HG03039 (cell line): ENCODE data around the gene LONP2.

Experiments
- ATAC-seq: cut with Tn5 transposase; IDR thresholded peaks from one replicate; pipeline ENCODE4 v1.9.1; 2021; ENCODE audit warnings: mild to moderate bottlenecking, moderate library complexity; ENCODE audit not compliant: unreplicated experiment

Gene LONP2

GRCh38 chr16:48244080-48244862 is at the start of gene LONP2:
Gene LONP2, plus strand, starts transcription at chr16:48244300. Its CDS starts 89 bp downstream, at chr16:48244389.
- ATAC-seq: peak; percentile 85

GRCh38 chr16:48194828-48195556 is 49.1 kb upstream of the LONP2 start:
- ATAC-seq: no peak

GRCh38 chr16:48197294-48197693 is 46.8 kb upstream of the LONP2 start:
- no peak for ATAC-seq

- no peak for ATAC-seq
Observed at GRCh38 chr16:48201515-48202201, 42.4 kb upstream of the LONP2 start.

- no peak for ATAC-seq
Observed at GRCh38 chr16:48203974-48204824, 39.9 kb upstream of the LONP2 start.

- ATAC-seq: no peak
Observed at GRCh38 chr16:48204825-48205151, 39.3 kb upstream of the LONP2 start.

- no peak for ATAC-seq
Observed at GRCh38 chr16:48206594-48207242, 37.4 kb upstream of the LONP2 start.

- ATAC-seq: no peak
Observed at GRCh38 chr16:48210747-48211146, 33.4 kb upstream of the LONP2 start.

- no peak for ATAC-seq
Observed at GRCh38 chr16:48212033-48212432, 32.1 kb upstream of the LONP2 start.

- no peak for ATAC-seq
Observed at GRCh38 chr16:48215738-48216137, 28.4 kb upstream of the LONP2 start.

GRCh38 chr16:48217708-48218107 is 26.4 kb upstream of the LONP2 start:
- no peak for ATAC-seq

- ATAC-seq: no peak
Observed at GRCh38 chr16:48218473-48218872, 25.6 kb upstream of the LONP2 start.

- ATAC-seq: no peak
Observed at GRCh38 chr16:48220891-48221290, 23.2 kb upstream of the LONP2 start.

GRCh38 chr16:48223490-48223889 is 20.6 kb upstream of the LONP2 start:
- ATAC-seq: no peak

- no peak for ATAC-seq
Observed at GRCh38 chr16:48225456-48225855, 18.6 kb upstream of the LONP2 start.

GRCh38 chr16:48231727-48232492 is 12.2 kb upstream of the LONP2 start:
- no peak for ATAC-seq

GRCh38 chr16:48232493-48233040 is 11.5 kb upstream of the LONP2 start:
- no peak for ATAC-seq

GRCh38 chr16:48234630-48235029 is 9.5 kb upstream of the LONP2 start:
- ATAC-seq: no peak

- no peak for ATAC-seq
Observed at GRCh38 chr16:48235058-48235555, 9.0 kb upstream of the LONP2 start.
